ENCODE measurements around the gene FOXB2. TPM values are rescaled to one million over a fixed set of nuclear protein-coding genes. Genes with fewer than 3 reads are reported as not detected.
"Not testable (repeated sequence)": the region's sequence is repeated elsewhere in the genome, so short reads cannot be mapped to it uniquely, and the experiment has no call there.

The FOXB2 gene
- total RNA-seq: not detected in 3 replicates
- long read RNA-seq: 0 reads

DNA sequence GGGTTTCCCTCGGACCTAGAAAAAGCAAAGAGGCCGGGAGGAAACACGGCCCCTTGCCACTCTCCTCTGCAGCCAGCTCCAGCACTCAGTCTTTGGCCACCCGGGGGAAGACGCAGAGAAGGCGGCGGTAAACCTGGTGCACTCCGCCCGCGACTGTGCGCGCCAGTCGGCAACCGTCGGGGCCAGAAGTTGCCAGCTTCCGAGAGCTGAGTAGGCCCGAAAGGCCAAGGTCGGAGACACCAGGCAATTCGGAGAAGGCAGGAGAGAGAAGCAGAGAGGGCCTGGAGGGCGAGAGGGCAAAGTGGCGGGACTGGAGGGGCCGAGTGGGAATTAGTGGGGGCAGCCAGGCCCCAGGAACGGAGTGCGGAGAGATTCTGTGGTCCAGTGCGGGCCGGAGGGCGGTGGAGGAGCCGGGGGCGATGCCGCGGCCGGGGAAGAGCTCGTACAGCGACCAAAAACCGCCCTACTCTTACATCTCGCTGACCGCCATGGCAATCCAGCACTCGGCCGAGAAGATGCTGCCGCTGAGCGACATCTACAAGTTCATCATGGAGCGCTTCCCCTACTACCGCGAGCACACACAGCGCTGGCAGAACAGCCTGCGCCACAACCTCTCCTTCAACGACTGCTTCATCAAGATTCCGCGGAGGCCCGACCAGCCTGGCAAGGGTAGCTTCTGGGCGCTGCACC is at the start of gene FOXB2:
Gene FOXB2 (plus strand): TSS at position 420 of the 690 bp plus-strand sequence. CDS start 0 bp downstream, at position 420.
- Mint-ChIP-seq H3K36me3 (ENCODE audit: low read depth) (peaks cover 5% of the 10 kb centered on the region), H3K27me3 (ENCODE audit: low read depth) (peaks cover 78% of the 10 kb centered on the region), H3K27ac (ENCODE audit: unreplicated experiment) (no peak within 1 kb of the TSS), H3K4me3 (ENCODE audit: unreplicated experiment) (peak within 1 kb of the TSS; percentile 60), H3K9me3 (ENCODE audit: low read depth) (no peaks in the 10 kb centered on the region), H3K4me1 (ENCODE audit: low read depth) (peaks cover 28% of the 10 kb centered on the region)
- no peak for TF ChIP-seq CTCF (IDR thresholded peaks at IDR 0.05)
- DNase-seq (ENCODE audit: low spot score): no peak

DNA sequence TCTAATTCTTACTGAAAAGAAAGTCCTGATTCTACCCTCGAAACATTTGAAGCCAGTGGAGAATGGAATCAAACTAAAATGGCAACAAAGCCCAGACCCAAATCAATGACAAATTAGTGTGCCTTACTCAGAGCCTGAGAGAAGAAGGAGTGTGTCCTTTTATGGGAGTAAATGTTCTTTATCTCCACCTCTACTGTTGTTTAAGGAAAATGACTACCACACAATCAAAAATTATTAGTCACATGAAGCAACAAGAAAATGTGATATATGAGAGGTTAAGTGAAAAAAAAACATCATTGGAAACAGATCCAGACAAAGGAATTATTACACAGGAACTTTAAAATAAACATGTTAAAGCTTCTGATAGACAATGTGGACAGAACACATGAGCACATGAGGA is 49.7 kb upstream of the FOXB2 start:
- Mint-ChIP-seq H3K36me3 (ENCODE audit: low read depth) (peaks cover 5% of the 10 kb centered on the region), H3K27me3 (ENCODE audit: low read depth) (peaks cover 38% of the 10 kb centered on the region), H3K9me3 (ENCODE audit: low read depth) (peaks cover 15% of the 10 kb centered on the region), H3K4me1 (ENCODE audit: low read depth) (no peaks in the 10 kb centered on the region), H3K4me3 (ENCODE audit: unreplicated experiment) (no peak overlapping the region), H3K27ac (ENCODE audit: unreplicated experiment) (no peak overlapping the region)
- DNase-seq (ENCODE audit: low spot score): no peak
- no peak for TF ChIP-seq CTCF (IDR thresholded peaks at IDR 0.05)

DNA sequence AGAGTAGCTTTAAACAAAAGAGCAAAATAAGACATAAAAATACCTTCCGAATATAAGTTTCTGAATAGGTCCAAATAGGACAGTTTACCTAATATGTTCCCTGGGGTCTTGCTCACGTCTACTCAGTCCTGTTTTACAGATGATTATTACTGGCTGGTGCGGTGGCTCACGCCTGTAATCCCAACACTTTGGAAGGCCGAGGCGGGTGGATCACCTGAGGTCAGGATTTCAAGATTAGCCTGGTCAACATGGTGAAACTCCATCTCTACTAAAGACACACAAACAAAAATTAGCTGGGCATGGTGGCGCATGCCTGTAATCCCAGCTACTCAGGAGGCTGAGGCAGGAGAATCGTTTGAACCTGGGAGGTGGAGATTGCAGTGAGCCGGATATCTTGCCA is 40.6 kb upstream of the FOXB2 start:
- not testable (repeated sequence) for H3K9me3 Mint-ChIP-seq (ENCODE audit: low read depth); DNase-seq (ENCODE audit: low spot score); H3K4me3 Mint-ChIP-seq (ENCODE audit: unreplicated experiment); H3K36me3 Mint-ChIP-seq (ENCODE audit: low read depth); H3K4me1 Mint-ChIP-seq (ENCODE audit: low read depth); H3K27ac Mint-ChIP-seq (ENCODE audit: unreplicated experiment)
- peaks cover 51% of the 10 kb centered on the region for H3K27me3 Mint-ChIP-seq (ENCODE audit: low read depth)

- no peaks in the 10 kb centered on the region for H3K4me1 Mint-ChIP-seq (ENCODE audit: low read depth)
- H3K4me3 Mint-ChIP-seq (ENCODE audit: unreplicated experiment): no peak overlapping the region
- peaks cover 38% of the 10 kb centered on the region for H3K27me3 Mint-ChIP-seq (ENCODE audit: low read depth)
- no peak for DNase-seq (ENCODE audit: low spot score)
- no peak overlapping the region for H3K27ac Mint-ChIP-seq (ENCODE audit: unreplicated experiment)
- no peak for TF ChIP-seq CTCF (IDR thresholded peaks at IDR 0.05)
- H3K9me3 Mint-ChIP-seq (ENCODE audit: low read depth): no peaks in the 10 kb centered on the region
- no peaks in the 10 kb centered on the region for H3K36me3 Mint-ChIP-seq (ENCODE audit: low read depth)
These were observed 38.9 kb upstream of the FOXB2 start for GRCh38 chr9:76980566-76980965.

- H3K27me3 Mint-ChIP-seq (ENCODE audit: low read depth): peaks cover 24% of the 10 kb centered on the region
- no peak overlapping the region for H3K4me3 Mint-ChIP-seq (ENCODE audit: unreplicated experiment)
These were observed 35.0 kb upstream of the FOXB2 start for GRCh38 chr9:76984486-76984885.

More at GRCh38 chr9:76984486-76984885, 35.0 kb upstream of the FOXB2 start:
- no peak for DNase-seq (ENCODE audit: low spot score)
- Mint-ChIP-seq H3K4me1 (ENCODE audit: low read depth) (no peaks in the 10 kb centered on the region), H3K9me3 (ENCODE audit: low read depth) (no peaks in the 10 kb centered on the region), H3K36me3 (ENCODE audit: low read depth) (no peaks in the 10 kb centered on the region), H3K27ac (ENCODE audit: unreplicated experiment) (no peak overlapping the region)
- no peak for TF ChIP-seq CTCF (IDR thresholded peaks at IDR 0.05)

All from chondrocyte (in vitro differentiated cells).